Sigmoid colon (tissue), 7 donors: ENCODE results near the gene ARGLU1. TPM values are rescaled to one million over a fixed set of nuclear protein-coding genes. Genes with fewer than 3 reads are reported as not detected.

Experiments used
- DNase-seq: peaks from one replicate; pipeline ENCODE4 v3.0.0-alpha.2; 2019
- H3K27ac ChIP-seq, 4 donors: fragments of 200-600 bp; sonication (generic); one replicate each; pipeline ENCODE4 v1.5.1; 2016 to 2019; ENCODE audit warnings: mild to moderate bottlenecking in 1 of 4
- H3K27me3 ChIP-seq, 3 donors: fragments of 200-600 bp; sonication (generic); one replicate each; pipeline ENCODE4 v1.5.1; 2019; ENCODE audit warnings: mild to moderate bottlenecking in 1 of 3
- H3K36me3 ChIP-seq, 4 donors: fragments of 200-600 bp; sonication (generic); one replicate each; pipeline ENCODE4 v1.5.1; 2016 to 2019
- H3K4me1 ChIP-seq, 4 donors: fragments of 200-600 bp; sonication (generic); one replicate each; pipeline ENCODE4 v1.5.1; 2017 to 2019
- H3K4me3 ChIP-seq, 4 donors: fragments of 200-600 bp; sonication (generic); one replicate each; pipeline ENCODE4 v1.5.1; 2017 to 2019; ENCODE audit warnings: mild to moderate bottlenecking in 2 of 4, moderate library complexity in 1 of 4
- H3K9me3 ChIP-seq, 4 donors: fragments of 200-600 bp in 3 of 4; sonication (generic) in 3 of 4; one replicate each; pipeline versions ENCODE4 v1.5.1 to v1.6.1; 2013 to 2019
- EP300 ChIP-seq, 4 donors: sonication (generic); formaldehyde crosslinking; IDR thresholded peaks; one replicate each; pipeline ENCODE4 v1.6.1; 2017; ENCODE audit warnings: antibody characterized with exemption in 4 of 4
- POLR2A ChIP-seq, 2 donors: fragments of 450-650 bp; IDR thresholded peaks; one replicate each; pipeline ENCODE4 v1.6.1; 2016; ENCODE audit warnings: antibody characterized with exemption in 2 of 2, mild to moderate bottlenecking in 2 of 2, moderate library complexity in 2 of 2
- POLR2AphosphoS5 ChIP-seq, 4 donors: sonication (generic); formaldehyde crosslinking; IDR thresholded peaks; one replicate each; pipeline ENCODE4 v1.6.1; 2017; ENCODE audit warnings: antibody characterized with exemption in 4 of 4
- WGBS, 2 donors: extraction: QIAGEN DNeasy Blood & Tissue Kit; methylation state at CpG; one replicate each; pipeline ENCODE4 v1.1.7; 2013; 5-methylcytosine and 5-hydroxymethylcytosine counted together
- intact Hi-C: fragments of 100-400 bp; cut with DNase I; formaldehyde crosslinking; loops from one replicate; pipeline ENCODE4 v1.15.1; 2023
- polyA plus RNA-seq, 3 donors: library from polyadenylated mRNA; stranded (reverse); fragments of 200-250 nt; gene quantifications; one replicate each; pipeline ENCODE4 v1.2.3, GENCODE V29; 2013
- total RNA-seq, 4 donors: library from RNA; depleted of rRNA; stranded (reverse); fragments of >200 nt; gene quantifications; one replicate each; pipeline ENCODE4 v1.1.0, GENCODE V29; 2016
- TF ChIP-seq, protein P1 (sequence below), 4 experiments: fragments of 450-650 bp in 3 of 4; fragments of 200-600 bp in 1 of 4; IDR thresholded peaks; one replicate each; pipeline ENCODE4 v1.5.1; 2016 to 2019; ENCODE audit warnings: antibody characterized with exemption in 4 of 4, mild to moderate bottlenecking in 3 of 4, moderate library complexity in 2 of 4
- donor health status: healthy with polysubstance abuse.
- donor health status: Bipolar disorder and iron deficiency.
- donor health status: healthy.

ARGLU1 gene
- total and polyA plus RNA-seq, 7 donors: 7.8 to 196 (median 88.1) TPM

DNA sequence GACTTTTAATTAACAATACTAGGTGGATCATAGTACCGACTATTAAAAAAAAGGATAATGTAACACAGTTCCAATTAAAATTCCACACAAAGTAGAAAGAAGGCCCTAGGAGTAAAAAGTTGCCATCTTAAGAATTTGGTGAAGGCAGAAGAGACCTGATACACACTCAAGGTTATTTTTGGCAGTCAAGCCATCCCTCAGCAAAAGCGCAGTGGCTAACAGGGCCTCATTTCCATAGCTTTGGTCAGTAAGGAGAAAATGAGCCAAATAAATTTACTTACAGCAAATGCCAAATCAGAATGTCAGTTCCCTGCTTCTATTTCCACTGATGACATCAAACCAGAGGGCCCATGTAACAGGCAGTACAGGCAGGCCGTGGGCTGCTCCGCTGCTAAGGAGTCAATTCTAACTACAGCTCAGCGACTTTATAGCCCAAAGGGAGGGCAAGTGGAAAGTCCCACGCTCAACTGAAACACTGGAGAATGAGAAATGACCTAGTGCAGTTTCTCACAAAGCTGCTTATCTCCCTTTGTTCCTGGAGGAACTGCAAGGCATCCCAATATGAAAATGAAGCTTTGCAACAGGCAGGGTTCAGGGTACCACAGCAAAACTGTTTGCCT is 6.3 kb downstream of the ARGLU1 start:
- no peak for DNase-seq
- peaks cover under 1 to 27% (median 8%) of the 10 kb centered on the region in 4 donors for H3K36me3 ChIP-seq
- intact Hi-C loops: no loop called here
- H3K4me1 ChIP-seq: peaks cover 0 to 96% (median 81%) of the 10 kb centered on the region in 4 donors
- no peaks in the 10 kb centered on the region for H3K27me3 ChIP-seq
- 37 to 43% methylated on average over 6 of the region's 6 CpGs for WGBS, 2 donors
- no peak overlapping the region for H3K4me3 ChIP-seq
- peak overlapping the region in 2 of 4 donors; percentile 20 to 99 for H3K27ac ChIP-seq
- TF ChIP-seq POLR2AphosphoS5 (IDR thresholded peaks at IDR 0.05) (peak in 1 of 4 donors; percentile 8), EP300 (IDR thresholded peaks at IDR 0.05) (no peak), POLR2A (IDR thresholded peaks at IDR 0.05) (no peak)
- TF ChIP-seq, protein P1, sequence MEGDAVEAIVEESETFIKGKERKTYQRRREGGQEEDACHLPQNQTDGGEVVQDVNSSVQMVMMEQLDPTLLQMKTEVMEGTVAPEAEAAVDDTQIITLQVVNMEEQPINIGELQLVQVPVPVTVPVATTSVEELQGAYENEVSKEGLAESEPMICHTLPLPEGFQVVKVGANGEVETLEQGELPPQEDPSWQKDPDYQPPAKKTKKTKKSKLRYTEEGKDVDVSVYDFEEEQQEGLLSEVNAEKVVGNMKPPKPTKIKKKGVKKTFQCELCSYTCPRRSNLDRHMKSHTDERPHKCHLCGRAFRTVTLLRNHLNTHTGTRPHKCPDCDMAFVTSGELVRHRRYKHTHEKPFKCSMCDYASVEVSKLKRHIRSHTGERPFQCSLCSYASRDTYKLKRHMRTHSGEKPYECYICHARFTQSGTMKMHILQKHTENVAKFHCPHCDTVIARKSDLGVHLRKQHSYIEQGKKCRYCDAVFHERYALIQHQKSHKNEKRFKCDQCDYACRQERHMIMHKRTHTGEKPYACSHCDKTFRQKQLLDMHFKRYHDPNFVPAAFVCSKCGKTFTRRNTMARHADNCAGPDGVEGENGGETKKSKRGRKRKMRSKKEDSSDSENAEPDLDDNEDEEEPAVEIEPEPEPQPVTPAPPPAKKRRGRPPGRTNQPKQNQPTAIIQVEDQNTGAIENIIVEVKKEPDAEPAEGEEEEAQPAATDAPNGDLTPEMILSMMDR (IDR thresholded peaks at IDR 0.05): no peak
- no peaks in the 10 kb centered on the region for H3K9me3 ChIP-seq

GRCh38 chr13:106560821-106561220 is 7.1 kb downstream of the ARGLU1 start:
- peak overlapping the region in 2 of 4 donors; percentile 4 to 99 for H3K27ac ChIP-seq

DNA sequence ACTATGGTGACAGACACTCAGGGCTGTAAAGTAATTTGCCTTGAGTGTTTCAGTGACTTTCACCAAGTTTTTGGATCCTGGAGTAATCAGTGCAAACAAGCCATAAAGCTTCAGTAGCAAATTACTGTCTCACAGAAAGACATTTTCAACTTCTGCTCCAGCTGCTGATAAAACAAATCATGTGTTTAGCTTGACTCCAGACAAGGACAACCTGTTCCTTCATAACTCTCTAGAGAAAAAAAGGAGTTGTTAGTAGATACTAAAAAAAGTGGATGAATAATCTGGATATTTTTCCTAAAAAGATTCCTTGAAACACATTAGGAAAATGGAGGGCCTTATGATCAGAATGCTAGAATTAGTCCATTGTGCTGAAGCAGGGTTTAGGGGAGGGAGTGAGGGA is 9.4 kb downstream of the ARGLU1 start:
- no peak for DNase-seq
- Histone ChIP-seq H3K27me3 (no peaks in the 10 kb centered on the region), H3K36me3 (peaks cover 7 to 57% (median 20%) of the 10 kb centered on the region in 4 donors), H3K27ac (peak overlapping the region in 3 of 4 donors; percentile 18 to 57 (median 39)), H3K4me1 (peaks cover 0 to 70% (median 56%) of the 10 kb centered on the region in 4 donors), H3K9me3 (no peaks in the 10 kb centered on the region), H3K4me3 (no peak overlapping the region)
- TF ChIP-seq POLR2AphosphoS5 (IDR thresholded peaks at IDR 0.05) (peak in 1 of 4 donors; percentile 8), EP300 (IDR thresholded peaks at IDR 0.05) (no peak), POLR2A (IDR thresholded peaks at IDR 0.05) (no peak)
- intact Hi-C loops: no loop called here

More at GRCh38 chr13:106560821-106561220, 7.1 kb downstream of the ARGLU1 start:
- Histone ChIP-seq H3K9me3 (no peaks in the 10 kb centered on the region), H3K4me3 (no peak overlapping the region), H3K36me3 (peaks cover 7 to 35% (median 13%) of the 10 kb centered on the region in 4 donors), H3K27me3 (no peaks in the 10 kb centered on the region), H3K4me1 (peaks cover 0 to 93% (median 77%) of the 10 kb centered on the region in 4 donors)
- no peak for DNase-seq
- intact Hi-C loops: no loop called here
- TF ChIP-seq EP300 (IDR thresholded peaks at IDR 0.05): no peak
- no peak for TF ChIP-seq POLR2AphosphoS5 (IDR thresholded peaks at IDR 0.05)
- no peak for TF ChIP-seq POLR2A (IDR thresholded peaks at IDR 0.05)
- TF ChIP-seq, protein P1 (IDR thresholded peaks at IDR 0.05): no peak
- WGBS, 2 donors: 35 to 62% methylated on average over 1 of the region's 1 CpG

- peaks cover 0 to 54% (median 43%) of the 10 kb centered on the region in 4 donors for H3K4me1 ChIP-seq
- no peak overlapping the region for H3K27ac ChIP-seq
- no peak for DNase-seq
- H3K36me3 ChIP-seq: peaks cover 7 to 65% (median 20%) of the 10 kb centered on the region in 4 donors
- 93 to 94% methylated on average over 4 of the region's 4 CpGs for WGBS, 2 donors
- no peaks in the 10 kb centered on the region for H3K27me3 ChIP-seq
- intact Hi-C loops: no loop called here
- no peak for TF ChIP-seq POLR2AphosphoS5 (IDR thresholded peaks at IDR 0.05)
- TF ChIP-seq POLR2A (IDR thresholded peaks at IDR 0.05): no peak
- TF ChIP-seq, protein P1 (IDR thresholded peaks at IDR 0.05): no peak
- TF ChIP-seq EP300 (IDR thresholded peaks at IDR 0.05): no peak
- H3K4me3 ChIP-seq: no peak overlapping the region
- H3K9me3 ChIP-seq: no peaks in the 10 kb centered on the region
These were observed 12.2 kb downstream of the ARGLU1 start for GRCh38 chr13:106555631-106556328.

DNA sequence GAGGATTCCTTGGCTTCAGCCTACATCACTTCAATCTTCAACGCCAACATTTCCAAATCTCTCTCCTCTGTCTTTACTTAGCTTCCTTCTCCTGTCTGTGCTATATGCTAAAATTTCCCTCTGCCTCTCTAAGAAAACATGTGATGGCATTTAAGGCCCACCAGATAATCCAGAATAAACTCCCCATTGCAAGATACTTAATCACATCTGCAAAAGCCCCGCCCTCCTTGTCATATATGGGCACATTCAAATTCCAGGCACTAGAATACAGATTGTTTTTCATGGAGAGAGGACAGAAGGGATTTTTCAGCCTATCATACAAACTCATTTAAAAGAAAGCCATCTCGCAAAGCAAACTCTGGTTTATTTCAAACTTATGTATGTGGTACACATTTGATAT is 16.2 kb downstream of the ARGLU1 start:
- Histone ChIP-seq H3K27me3 (no peaks in the 10 kb centered on the region), H3K4me1 (peaks cover 0 to 39% (median 21%) of the 10 kb centered on the region in 4 donors), H3K36me3 (peaks cover 2 to 41% (median 15%) of the 10 kb centered on the region in 4 donors), H3K27ac (no peak overlapping the region), H3K4me3 (no peak overlapping the region), H3K9me3 (no peaks in the 10 kb centered on the region)
- WGBS, 2 donors: 95 to 100% methylated on average over 3 of the region's 3 CpGs
- TF ChIP-seq POLR2A (IDR thresholded peaks at IDR 0.05): no peak
- no peak for TF ChIP-seq POLR2AphosphoS5 (IDR thresholded peaks at IDR 0.05)
- intact Hi-C loops: no loop called here
- DNase-seq: no peak
